Transverse colon (tissue), 4 donors: ENCODE data around the gene MMP11.

ENCODE experiments used
- POLR2A ChIP-seq: fragments of 450-650 bp; IDR thresholded peaks from one replicate; pipeline ENCODE4 v1.6.1; 2016; ENCODE audit warnings: antibody characterized with exemption, mild to moderate bottlenecking, moderate library complexity
- POLR2AphosphoS5 ChIP-seq, 3 donors: sonication (generic); formaldehyde crosslinking; IDR thresholded peaks; one replicate each; pipeline ENCODE4 v1.6.1; 2016; ENCODE audit warnings: antibody characterized with exemption in 3 of 3
- TF ChIP-seq, protein P1 (sequence below), 5 experiments: fragments of 200-600 bp in 3 of 5; fragments of 450-650 bp in 2 of 5; sonication (generic) in 3 of 5; IDR thresholded peaks; 1 replicate in 2 of 5; 2 replicates in 3 of 5; pipeline ENCODE4 v1.5.1; 2016 to 2017; ENCODE audit warnings: antibody characterized with exemption in 5 of 5, inconsistent platforms in 3 of 5, mild to moderate bottlenecking in 2 of 5, moderate library complexity in 1 of 5

DNA sequence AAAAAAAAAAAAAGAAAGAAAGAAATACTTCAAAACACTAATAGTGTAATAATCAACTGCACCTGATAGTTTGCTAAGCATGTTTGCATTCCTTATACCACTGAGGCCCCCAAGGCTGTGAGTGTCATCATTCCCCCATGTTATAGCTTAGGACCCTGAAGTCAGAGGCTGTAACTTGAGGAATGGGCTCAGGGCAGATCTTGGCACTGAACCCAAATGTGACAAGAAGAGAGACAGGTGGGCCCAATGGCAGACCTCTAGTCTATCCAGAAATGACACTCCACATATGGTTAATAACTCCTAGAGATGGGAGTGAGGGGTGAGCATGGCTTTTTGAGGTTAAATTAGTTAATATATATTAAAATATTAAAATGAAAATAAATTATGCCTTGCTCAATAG lies 35.0 kb upstream of the MMP11 start:
- TF ChIP-seq, protein P1, sequence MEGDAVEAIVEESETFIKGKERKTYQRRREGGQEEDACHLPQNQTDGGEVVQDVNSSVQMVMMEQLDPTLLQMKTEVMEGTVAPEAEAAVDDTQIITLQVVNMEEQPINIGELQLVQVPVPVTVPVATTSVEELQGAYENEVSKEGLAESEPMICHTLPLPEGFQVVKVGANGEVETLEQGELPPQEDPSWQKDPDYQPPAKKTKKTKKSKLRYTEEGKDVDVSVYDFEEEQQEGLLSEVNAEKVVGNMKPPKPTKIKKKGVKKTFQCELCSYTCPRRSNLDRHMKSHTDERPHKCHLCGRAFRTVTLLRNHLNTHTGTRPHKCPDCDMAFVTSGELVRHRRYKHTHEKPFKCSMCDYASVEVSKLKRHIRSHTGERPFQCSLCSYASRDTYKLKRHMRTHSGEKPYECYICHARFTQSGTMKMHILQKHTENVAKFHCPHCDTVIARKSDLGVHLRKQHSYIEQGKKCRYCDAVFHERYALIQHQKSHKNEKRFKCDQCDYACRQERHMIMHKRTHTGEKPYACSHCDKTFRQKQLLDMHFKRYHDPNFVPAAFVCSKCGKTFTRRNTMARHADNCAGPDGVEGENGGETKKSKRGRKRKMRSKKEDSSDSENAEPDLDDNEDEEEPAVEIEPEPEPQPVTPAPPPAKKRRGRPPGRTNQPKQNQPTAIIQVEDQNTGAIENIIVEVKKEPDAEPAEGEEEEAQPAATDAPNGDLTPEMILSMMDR (IDR thresholded peaks at IDR 0.05), result no peak
- TF ChIP-seq POLR2A (no peak), POLR2AphosphoS5 (IDR thresholded peaks at IDR 0.05) (no peak)
